Measurements from ENCODE around the gene KIF9. TPM values are rescaled to one million over a fixed set of nuclear protein-coding genes. Genes with fewer than 3 reads are reported as not detected.
"Not testable (repeated sequence)": the region's sequence is repeated elsewhere in the genome, so short reads cannot be mapped to it uniquely, and the experiment has no call there.

The KIF9 gene
- total RNA-seq, 4 donors from 2014 or later, result 3.7 to 9.4 (median 4.9) TPM; not detected in 1

DNA sequence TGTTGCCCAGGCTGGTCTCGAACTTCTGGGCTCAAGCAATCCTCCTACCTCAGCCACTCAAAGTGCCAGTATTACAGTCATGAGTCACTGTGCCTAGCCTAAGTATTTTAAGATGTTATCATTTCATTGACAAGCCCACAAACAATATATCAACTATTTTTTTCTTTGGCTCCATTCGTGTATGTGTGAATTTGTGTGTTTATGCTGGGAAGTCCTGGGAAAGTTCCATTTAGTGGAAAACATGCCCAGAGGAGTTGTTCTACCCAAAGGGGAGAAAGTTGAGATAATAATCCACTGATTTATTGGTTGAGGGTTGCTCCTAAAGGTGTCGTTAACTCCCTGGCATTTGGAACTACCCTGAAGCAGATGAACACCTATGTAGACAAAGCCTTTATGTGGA, 58.8 kb downstream of the KIF9 start:
- Histone ChIP-seq H3K9me3 (no peaks in the 10 kb centered on the region), H3K27ac (no peak overlapping the region), H3K4me3 (no peak overlapping the region), H3K4me1 (no peaks in the 10 kb centered on the region), H3K27me3 (no peaks in the 10 kb centered on the region), H3K36me3 (no peaks in the 10 kb centered on the region)
- intact Hi-C loops (cut with DNase I; ENCODE audit: low total_unique reads) (no loop called here), in situ Hi-C loops (cut with MboI; ENCODE audit: low pct_ligation_motif_present in 1 of 4, low pct_unique_long_range_greater_than_20kb in 1 of 4, low sequenced_read_pairs in 3 of 4) (no loop called here)
- no peak for DNase-seq
- no peak for TF ChIP-seq POLR2A (IDR thresholded peaks at IDR 0.05)
- TF ChIP-seq POLR2AphosphoS5 (IDR thresholded peaks at IDR 0.05), result no peak
- TF ChIP-seq EP300 (IDR thresholded peaks at IDR 0.05; ENCODE audit: low read depth), result no peak
- TF ChIP-seq CTCF (IDR thresholded peaks at IDR 0.05), result no peak
- WGBS, 2 donors (ENCODE audit: low coverage in 1 of 2), result 79 to 81% methylated on average over 2 to 3 of the region's 3 CpGs

GRCh38 chr3:47221798-47222197, 60.8 kb downstream of the KIF9 start:
- WGBS, 2 donors (ENCODE audit: low coverage in 1 of 2), result 7 to 17% methylated on average over 1 of the region's 1 CpG
- intact Hi-C loops (cut with DNase I; ENCODE audit: low total_unique reads) (no loop called here), in situ Hi-C loops (cut with MboI; ENCODE audit: low pct_ligation_motif_present in 1 of 4, low pct_unique_long_range_greater_than_20kb in 1 of 4, low sequenced_read_pairs in 3 of 4) (no loop called here)
- H3K36me3 ChIP-seq, result no peaks in the 10 kb centered on the region
- no peak overlapping the region for H3K4me3 ChIP-seq
- H3K27me3 ChIP-seq, result no peaks in the 10 kb centered on the region
- TF ChIP-seq EP300 (IDR thresholded peaks at IDR 0.05; ENCODE audit: low read depth) (no peak), POLR2AphosphoS5 (IDR thresholded peaks at IDR 0.05) (no peak), CTCF (IDR thresholded peaks at IDR 0.05) (no peak), POLR2A (IDR thresholded peaks at IDR 0.05) (no peak)
- no peak overlapping the region for H3K27ac ChIP-seq
- H3K9me3 ChIP-seq, result no peaks in the 10 kb centered on the region
- H3K4me1 ChIP-seq, result no peaks in the 10 kb centered on the region
- DNase-seq, result no peak

- WGBS, 2 donors (ENCODE audit: low coverage in 1 of 2), result 93 to 100% methylated on average over 3 of the region's 3 CpGs
- in situ Hi-C loops (cut with MboI; ENCODE audit: low pct_ligation_motif_present in 1 of 4, low pct_unique_long_range_greater_than_20kb in 1 of 4, low sequenced_read_pairs in 3 of 4) (no loop called here), intact Hi-C loops (cut with DNase I; ENCODE audit: low total_unique reads) (no loop called here)
- no peak for DNase-seq
- Histone ChIP-seq H3K27me3 (no peaks in the 10 kb centered on the region), H3K4me3 (no peak overlapping the region), H3K27ac (no peak overlapping the region), H3K9me3 (no peaks in the 10 kb centered on the region), H3K4me1 (no peaks in the 10 kb centered on the region), H3K36me3 (no peaks in the 10 kb centered on the region)
- no peak for TF ChIP-seq POLR2A (IDR thresholded peaks at IDR 0.05)
- no peak for TF ChIP-seq CTCF (IDR thresholded peaks at IDR 0.05)
- TF ChIP-seq POLR2AphosphoS5 (IDR thresholded peaks at IDR 0.05), result no peak
- no peak for TF ChIP-seq EP300 (IDR thresholded peaks at IDR 0.05; ENCODE audit: low read depth)
Observed at GRCh38 chr3:47210863-47211405, 71.7 kb downstream of the KIF9 start.

DNA sequence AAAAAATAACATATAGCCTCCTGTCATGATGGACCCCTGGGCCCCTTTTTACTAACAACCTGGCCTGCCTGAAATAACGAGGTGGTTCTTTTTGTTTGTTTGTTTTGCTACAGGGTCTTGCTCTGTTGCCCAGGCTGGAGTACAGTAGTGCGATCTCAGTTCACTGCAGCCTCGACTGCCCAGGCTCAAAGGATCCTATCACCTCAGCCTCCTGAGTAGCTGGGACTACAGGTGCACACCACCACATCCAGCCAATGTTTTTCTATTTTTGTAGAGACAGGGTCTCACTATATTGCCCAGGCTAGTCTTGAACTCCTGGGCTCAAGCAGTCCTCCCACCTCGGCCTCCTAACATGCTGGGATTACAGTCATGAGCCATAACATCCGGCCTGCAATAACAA, 76.6 kb downstream of the KIF9 start:
- H3K4me1 ChIP-seq; H3K27ac ChIP-seq; DNase-seq; in situ Hi-C loops (cut with MboI; ENCODE audit: low pct_ligation_motif_present in 1 of 4, low pct_unique_long_range_greater_than_20kb in 1 of 4, low sequenced_read_pairs in 3 of 4); H3K9me3 ChIP-seq; H3K4me3 ChIP-seq; H3K36me3 ChIP-seq; intact Hi-C loops (cut with DNase I; ENCODE audit: low total_unique reads); H3K27me3 ChIP-seq: not testable (repeated sequence)
- WGBS, 2 donors (ENCODE audit: low coverage in 1 of 2), result 89 to 94% methylated on average over 4 to 5 of the region's 5 CpGs

DNA sequence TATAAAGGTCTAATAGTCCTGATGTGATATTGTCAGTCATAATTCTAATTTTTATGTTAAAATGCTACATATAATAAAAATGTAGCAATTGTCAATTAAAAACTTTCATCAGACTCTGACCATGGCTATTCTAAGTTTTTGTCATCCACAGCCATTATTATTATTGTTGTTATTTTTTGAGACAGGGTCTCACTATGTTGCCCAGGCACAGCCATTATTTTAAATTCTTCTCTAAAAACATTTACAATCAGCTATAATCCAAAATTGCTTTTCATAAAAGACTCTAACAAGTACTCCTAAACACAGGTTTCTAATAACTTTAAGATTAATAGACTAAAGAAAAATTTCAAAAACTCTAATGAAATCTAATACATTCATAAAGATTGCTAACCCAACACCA, 77.7 kb downstream of the KIF9 start:
- intact Hi-C loops (cut with DNase I; ENCODE audit: low total_unique reads), result no loop called here
- no peak overlapping the region for H3K4me3 ChIP-seq
- H3K4me1 ChIP-seq, result no peaks in the 10 kb centered on the region
- H3K27ac ChIP-seq, result no peak overlapping the region
- TF ChIP-seq EP300 (IDR thresholded peaks at IDR 0.05; ENCODE audit: low read depth) (no peak), CTCF (IDR thresholded peaks at IDR 0.05) (no peak), POLR2AphosphoS5 (IDR thresholded peaks at IDR 0.05) (no peak), POLR2A (IDR thresholded peaks at IDR 0.05) (no peak)
- no peaks in the 10 kb centered on the region for H3K27me3 ChIP-seq
- no peak for DNase-seq
- no peaks in the 10 kb centered on the region for H3K9me3 ChIP-seq
- H3K36me3 ChIP-seq, result no peaks in the 10 kb centered on the region
- in situ Hi-C loops (cut with MboI; ENCODE audit: low pct_ligation_motif_present in 1 of 4, low pct_unique_long_range_greater_than_20kb in 1 of 4, low sequenced_read_pairs in 3 of 4), result no loop called here
